Measurements from ENCODE around the gene KLHL30.
"Not testable (repeated sequence)": the region's sequence is repeated elsewhere in the genome, so short reads cannot be mapped to it uniquely, and the experiment has no call there.

The KLHL30 gene

DNA sequence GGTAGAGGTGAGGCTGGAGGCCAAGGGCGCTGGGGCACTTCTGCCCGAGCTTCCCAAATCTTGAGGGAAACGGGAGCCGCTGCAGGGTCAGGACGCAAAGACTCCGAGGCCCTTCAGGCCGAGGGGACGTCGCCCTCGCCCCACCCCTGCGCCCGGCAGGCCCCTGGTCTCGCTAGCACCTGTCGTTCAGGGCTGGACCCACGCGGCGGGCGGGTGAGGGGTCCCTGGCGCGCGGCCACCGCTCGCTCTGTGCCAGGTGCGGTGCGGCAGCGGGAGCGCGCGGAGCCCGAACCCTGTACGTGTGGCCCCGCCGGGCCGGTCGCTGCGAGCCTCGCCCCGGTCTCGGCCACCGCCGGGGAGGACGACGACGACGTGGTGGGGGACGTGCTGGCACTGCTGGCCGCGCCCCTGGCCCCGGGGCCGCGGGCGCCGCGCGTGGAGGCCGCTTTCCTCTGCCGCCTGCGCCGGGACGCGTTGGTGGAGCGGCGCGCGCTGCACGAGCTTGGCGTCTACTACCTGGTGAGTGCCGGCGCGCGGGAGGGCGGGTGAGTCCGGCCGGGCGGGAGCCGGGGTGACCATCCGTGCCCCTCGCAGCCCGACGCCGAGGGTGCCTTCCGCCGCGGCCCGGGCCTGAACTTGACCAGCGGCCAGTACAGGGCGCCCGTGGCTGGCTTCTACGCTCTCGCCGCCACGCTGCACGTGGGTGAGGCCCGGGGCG lies 25.2 kb downstream of the KLHL30 start:
- no peak for ATAC-seq

DNA sequence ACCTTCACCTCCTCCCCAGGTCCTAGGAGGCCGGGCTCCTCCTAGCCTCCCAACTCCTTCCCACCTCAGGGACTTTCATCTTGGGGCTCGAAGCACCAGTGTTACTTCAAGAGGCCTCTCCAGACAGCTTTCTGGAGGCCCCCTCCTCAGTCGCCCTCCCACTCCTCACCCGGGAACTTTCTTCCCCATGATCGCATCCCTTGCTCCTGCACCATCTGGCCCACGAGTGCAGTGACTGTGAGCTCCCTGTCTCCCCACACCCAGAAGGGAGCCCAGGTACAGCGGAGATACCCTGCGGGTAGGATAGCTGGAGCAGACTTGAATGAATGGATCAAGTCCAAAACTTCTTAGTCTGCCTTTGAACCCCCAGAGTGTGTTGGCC lies 26.4 kb downstream of the KLHL30 start:
- no peak for ATAC-seq

DNA sequence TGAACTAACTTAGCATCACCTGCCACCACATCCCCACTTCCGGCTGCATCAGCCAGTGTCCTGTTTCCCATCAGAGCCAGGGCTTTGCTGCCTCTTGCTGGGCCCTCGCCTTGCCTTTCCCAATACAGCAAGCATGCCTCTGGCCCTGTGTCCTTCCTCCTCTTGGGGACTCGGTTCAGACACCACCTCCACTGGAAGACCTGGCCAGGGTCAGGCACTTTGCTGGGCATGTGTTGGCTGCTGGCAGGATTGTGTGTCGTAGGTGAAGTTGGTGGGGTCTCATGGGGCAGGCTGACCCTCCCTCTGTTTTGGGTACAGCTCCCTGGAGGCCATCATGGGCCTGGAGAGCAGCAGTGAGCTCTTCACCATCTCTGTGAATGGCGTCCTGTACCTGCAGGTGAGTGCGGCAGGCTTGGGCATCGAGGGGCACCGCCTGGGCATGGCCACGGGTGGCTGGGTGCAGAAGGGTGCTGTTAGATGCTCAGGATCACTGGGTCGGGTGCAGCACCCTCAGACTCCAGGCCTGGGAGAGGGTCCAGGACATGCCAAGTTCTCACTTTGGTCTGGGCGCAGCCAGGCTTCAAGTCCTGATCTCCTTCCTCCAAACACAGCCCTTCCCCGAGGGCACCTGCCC lies 26.9 kb downstream of the KLHL30 start:
- no peak for ATAC-seq

DNA sequence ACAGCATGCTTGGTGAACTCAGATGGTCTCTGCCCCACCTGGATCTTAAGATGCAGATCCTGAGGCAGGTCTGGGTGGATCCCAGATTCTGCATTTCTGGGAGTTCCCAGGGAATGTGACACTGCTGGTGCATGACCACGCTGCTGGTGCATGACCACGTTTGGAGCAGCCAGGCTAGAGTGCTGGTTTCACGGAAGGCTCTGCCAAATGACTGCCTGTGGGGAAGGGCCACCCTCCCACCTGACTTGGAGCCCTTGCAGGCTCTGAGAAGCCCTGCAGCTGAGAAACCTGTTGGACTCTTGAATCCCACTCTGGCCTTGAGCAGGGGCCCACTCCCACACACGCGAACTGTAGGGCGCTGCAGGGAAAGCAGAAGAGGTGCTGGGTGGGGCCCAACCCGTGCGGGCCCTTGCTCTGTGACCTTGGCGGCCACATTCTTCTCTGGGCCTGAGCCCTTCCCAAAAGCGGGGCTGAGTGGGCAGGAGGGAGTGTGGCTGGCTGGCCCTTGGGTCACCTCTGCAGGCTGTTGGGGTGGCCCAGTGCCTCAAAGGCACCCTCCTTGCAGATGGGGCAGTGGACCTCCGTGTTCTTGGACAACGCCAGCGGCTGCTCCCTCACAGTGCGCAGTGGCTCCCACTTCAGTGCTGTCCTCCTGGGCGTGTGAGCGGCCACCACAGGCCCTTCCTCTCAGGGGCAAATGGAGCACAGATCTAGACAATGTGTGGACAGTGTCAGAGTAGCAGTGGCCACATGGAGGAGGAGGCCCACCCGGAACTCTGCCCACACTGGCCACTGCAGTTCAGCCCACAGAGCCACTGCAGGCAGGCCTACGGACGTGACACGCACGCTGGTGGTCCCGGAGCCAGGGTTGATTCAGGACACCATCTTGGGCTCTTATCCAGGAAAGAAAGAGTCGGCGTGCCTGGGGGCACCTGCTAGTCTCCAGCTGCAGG lies 28.2 kb downstream of the KLHL30 start:
- ATAC-seq = no peak

- no peak for ATAC-seq
Observed at GRCh38 chr2:238167344-238167715, 28.9 kb downstream of the KLHL30 start.

GRCh38 chr2:238167761-238168160 lies 29.3 kb downstream of the KLHL30 start:
- ATAC-seq = no peak

DNA sequence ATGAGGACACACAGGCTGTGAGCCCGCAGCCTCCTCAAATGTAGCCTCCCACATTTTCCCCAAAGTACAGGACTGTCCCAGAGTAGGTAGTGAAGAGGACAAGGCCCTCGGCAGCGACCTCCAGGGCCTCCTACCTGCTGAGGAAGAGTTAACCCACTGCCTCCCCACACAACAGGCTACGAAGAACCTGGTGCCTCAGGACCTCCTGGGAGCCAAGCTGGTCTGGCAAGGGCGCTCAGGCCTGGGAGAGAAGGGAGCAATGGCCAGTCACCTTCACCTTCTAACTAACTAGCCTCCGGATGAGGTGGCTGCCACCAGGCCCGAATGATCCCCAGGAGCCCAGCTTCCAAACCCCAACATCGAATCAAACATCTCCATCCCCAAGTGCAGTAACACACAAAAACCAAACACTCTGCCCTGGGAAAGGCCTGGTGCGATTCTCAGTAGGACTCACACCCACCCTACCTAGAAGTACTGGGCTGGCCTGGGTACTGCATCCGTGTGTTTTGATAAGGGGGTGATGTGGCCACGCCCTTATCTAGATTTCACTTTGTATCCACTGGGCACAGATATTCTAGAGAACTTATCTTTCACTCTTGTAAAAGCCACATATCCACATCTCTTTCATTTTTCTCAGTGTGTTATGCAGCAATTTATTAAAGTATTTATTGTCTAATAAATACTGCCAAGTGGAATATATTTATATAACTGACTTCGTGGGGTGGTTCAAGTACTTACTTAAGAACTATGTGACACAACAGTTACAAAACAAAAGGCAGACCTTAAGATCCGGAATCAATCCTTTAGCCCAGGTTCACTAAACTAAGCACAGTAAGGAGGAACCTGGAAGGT lies 30.0 kb downstream of the KLHL30 start:
- ATAC-seq = no peak

DNA sequence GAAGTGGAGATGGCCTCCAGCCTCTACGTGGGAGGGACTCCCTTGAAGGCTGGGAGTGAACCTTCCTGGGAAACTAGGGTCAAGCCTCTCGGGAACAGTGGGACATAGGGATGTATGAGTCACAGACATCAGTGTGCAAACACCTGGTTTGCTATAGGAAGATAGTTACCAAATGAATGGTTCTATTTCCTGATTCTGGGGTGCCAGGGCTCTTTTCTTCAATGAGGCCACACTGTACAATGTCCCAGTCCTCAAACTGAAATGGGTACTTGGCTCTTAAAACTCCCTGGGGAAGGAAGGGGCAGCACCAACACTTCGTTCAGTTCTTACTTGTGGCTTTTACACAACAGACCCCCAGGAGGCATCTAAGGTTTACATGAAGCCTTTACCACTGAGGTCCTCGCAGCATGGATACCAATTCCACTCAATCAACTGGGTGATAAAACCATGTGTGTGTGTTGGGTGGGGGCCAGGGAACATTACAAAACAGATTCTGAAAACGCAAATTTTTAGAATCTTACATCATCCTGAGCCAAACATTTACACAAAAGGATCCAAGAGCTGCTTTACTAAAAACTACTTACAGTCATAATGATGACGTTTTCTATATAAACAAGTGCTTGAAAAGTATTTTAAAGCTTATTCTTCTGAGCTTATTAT lies 30.7 kb downstream of the KLHL30 start:
- no peak for ATAC-seq

- ATAC-seq = no peak
Observed at GRCh38 chr2:238169708-238170251, 31.3 kb downstream of the KLHL30 start.

DNA sequence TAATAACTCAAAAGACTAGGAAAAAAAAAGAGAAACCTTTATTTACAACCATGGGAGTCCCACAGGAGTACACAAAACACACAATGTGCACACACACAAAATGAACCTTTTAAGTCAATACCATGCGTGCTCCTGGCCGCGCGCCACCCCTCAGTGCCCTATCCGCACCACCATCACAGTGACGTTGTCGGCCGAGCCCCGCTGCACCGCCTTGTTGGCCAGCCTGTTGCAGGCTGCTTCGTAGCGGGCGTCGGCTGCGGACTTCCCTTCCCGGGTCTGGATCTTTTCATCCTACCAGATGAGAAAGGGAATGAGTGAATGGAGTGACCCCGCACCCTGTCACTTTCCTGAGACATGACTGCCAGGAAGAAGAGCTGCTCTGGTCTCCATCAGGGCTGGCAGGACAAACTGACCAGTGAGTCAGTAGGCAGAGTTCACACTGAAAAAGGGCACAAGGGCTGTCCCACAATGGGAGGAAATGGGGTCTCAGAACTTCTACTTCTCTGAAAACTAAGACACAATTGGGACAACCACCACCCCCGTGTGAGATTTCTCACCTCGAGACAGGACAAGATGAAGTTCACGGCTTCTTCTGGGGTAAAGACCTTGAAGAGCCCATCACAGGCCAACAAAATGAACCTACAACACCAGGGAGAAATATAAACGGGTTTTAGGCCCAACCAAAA lies 32.1 kb downstream of the KLHL30 start:
- no peak for ATAC-seq

GRCh38 chr2:238171072-238171431 lies 32.6 kb downstream of the KLHL30 start:
- not testable (repeated sequence) for ATAC-seq

- ATAC-seq = no peak
Observed at GRCh38 chr2:238171575-238172187, 33.2 kb downstream of the KLHL30 start.

GRCh38 chr2:238172439-238172838 lies 34.0 kb downstream of the KLHL30 start:
- ATAC-seq = no peak

- ATAC-seq = no peak
Observed at GRCh38 chr2:238173692-238174091, 35.2 kb downstream of the KLHL30 start.

DNA sequence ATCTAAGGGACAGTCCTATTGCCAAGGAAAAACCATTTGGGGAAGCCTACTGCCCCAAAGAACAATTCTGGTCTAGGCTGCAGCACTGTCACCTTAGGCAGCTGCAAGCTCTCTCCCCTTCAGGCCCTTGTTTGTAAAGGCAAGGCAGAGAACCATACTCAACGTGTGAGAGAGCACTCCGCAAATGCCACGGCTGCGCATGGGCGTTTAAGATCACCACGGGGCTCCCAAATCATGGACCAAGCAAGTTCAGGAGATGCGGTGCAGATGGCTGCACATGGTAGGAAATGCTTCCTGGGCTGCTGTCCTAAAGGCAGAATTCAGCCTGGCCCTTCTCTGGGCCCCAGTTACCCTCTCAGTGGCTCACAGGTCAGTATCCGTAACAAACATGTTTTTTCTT lies 35.8 kb downstream of the KLHL30 start:
- ATAC-seq = no peak

DNA sequence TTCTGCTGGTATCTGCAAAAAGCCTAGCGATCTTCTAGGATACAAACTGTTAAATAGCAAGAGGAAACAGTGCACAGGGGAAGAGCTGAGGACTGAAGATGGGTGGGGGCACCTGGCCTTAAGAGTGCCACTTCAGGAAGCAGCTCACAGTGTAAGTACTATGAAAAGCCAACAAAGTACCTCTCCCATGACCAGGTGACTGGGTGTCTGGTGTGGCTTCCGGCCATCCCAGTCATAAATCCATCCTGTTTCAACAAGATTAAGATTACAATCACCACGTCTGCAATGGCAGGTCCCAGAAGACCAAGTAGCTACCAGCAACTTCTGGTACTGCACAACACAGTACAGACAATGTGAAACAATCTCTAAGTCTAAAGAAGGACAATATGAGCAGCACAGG lies 36.2 kb downstream of the KLHL30 start:
- ATAC-seq = no peak

DNA sequence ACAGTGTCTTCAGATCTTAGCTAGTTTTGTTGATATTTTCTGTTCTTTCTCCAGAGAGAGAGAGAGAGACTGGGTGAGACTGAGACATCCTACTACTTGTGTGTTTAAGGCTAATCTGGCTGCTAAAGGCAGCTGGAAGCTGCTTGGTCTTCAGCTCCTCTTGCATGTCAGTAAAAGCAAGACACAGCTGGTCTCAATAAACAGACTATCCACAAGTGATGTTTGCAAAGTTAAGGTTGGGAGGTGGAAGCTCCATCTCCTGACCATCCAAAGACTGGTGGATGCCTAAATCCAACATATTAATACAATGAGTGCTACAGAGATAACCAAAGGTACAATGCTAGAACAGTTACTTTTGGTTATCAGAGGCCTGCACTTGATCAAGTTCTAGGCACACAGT lies 38.1 kb downstream of the KLHL30 start:
- no peak for ATAC-seq

- ATAC-seq = no peak
Observed at GRCh38 chr2:238180554-238180953, 42.1 kb downstream of the KLHL30 start.

- no peak for ATAC-seq
Observed at GRCh38 chr2:238182362-238182761, 43.9 kb downstream of the KLHL30 start.

- ATAC-seq = no peak
Observed at GRCh38 chr2:238183821-238184220, 45.4 kb downstream of the KLHL30 start.
